GM18909 (cell line): ENCODE results near the gene S100A14.
A peak's percentile ranks its signal among the peaks of the same experiment; 100 is the strongest.

Experiments
- ATAC-seq: cut with Tn5 transposase; IDR thresholded peaks from one replicate; pipeline ENCODE4 v1.9.1; 2021; ENCODE audit warnings: mild to moderate bottlenecking; ENCODE audit not compliant: unreplicated experiment, poor library complexity

S100A14 gene

GRCh38 chr1:153619171-153619570, 3.0 kb upstream of the S100A14 start:
- ATAC-seq = no peak

GRCh38 chr1:153617663-153618062, 1.5 kb upstream of the S100A14 start:
- ATAC-seq = peak; percentile 72

GRCh38 chr1:153616917-153617311, 789 bp upstream of the S100A14 start:
- ATAC-seq = no peak

GRCh38 chr1:153615406-153615805, 719 bp downstream of the S100A14 start:
- no peak for ATAC-seq

GRCh38 chr1:153614906-153615305, 1.2 kb downstream of the S100A14 start:
- ATAC-seq = no peak

DNA sequence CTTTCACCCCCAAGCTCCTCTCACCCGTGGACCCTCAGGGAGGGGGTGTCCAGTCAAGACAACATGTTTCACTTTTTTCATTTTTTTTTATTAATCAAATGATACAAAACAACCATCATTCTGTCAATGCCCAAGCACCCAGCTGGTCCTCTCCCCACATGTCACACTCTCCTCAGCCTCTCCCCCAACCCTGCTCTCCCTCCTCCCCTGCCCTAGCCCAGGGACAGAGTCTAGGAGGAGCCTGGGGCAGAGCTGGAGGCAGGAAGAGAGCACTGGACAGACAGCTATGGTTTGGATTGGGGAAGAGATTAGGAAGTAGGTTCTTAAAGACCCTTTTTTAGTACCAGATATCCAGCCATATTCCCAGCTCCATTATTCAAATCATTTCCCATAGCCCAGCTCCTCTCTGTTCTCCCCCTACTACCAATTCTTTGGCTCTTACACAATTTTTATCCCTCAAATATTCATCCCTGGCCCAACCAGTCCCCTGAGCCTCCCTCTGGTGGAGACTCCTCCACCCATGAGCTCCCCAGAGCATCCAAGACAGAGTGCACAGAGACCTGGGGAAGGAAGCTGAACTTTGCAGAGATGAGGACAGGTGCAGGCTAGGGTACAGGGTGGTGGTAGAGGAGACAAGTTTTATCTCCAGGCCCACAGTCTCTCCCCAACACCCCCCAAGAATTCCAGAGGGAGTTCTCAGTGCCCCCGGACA, 1.8 kb downstream of the S100A14 start:
- ATAC-seq = no peak

- no peak for ATAC-seq
Observed at GRCh38 chr1:153613406-153613805, 2.7 kb downstream of the S100A14 start.

DNA sequence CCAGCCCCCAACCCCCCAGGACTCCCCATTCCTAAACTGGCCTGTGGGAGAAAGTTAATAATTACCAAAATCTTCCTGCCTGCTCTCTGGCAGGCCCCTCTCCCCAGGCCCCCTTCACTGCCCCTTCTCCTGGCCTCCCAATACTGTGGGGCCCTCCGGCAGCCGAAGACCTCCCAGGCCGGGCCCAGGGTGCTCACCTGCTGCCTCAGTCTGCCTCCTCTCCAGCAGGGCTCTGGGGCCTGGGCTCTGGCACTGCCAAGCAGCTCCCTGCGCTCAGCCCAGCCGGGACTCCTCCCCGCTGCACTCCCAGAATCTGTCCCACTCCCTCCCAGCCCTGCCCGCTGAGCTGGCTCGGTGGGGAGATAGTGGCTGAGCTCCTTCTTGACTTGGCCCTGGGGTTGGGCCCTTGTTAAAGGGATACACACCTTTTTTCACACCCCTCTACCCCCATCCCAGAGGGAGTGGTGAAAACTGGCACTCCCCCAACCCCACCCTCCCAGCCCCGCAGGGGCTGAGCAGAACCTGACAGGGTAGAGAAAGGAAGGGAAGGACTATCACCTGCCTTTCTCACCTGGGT, 3.3 kb downstream of the S100A14 start, which contains the start of gene S100A16:
Gene S100A16, minus strand, starts transcription at position 383 of the 577 bp plus-strand sequence. CDS start 4,986 bp downstream, outside the sequence.
- no peak for ATAC-seq

DNA sequence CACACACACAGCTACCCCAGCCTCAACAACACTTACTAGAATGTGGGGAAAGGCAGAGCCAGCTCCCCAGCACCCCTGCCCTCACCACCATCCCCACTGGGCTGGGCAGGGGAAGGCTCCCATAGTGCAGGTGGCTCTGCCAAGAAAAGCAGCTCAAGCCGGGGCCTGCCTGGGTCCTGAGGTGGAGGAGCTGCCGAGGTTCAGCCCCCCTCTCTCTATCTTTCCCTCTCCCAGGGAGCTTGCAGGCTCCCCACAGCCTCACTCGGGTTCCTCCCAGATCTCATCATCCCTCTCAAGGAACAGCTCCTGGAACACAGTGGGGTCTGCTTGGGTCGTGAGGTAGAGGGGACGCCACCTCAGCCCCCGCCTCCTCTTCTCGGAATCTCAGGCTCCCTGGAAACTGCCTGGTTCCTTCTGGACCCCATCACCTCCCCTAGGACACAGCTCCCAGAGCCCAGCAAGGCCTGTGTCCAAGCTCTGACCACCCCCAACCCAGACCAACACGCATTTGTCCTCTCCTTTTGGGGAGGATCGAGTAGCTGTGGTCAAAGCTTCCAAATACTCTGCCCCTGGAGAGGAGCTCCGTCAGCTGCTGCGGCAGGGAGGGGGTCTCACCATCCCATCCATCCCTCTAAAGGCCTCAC, 3.9 kb downstream of the S100A14 start:
- ATAC-seq = no peak

DNA sequence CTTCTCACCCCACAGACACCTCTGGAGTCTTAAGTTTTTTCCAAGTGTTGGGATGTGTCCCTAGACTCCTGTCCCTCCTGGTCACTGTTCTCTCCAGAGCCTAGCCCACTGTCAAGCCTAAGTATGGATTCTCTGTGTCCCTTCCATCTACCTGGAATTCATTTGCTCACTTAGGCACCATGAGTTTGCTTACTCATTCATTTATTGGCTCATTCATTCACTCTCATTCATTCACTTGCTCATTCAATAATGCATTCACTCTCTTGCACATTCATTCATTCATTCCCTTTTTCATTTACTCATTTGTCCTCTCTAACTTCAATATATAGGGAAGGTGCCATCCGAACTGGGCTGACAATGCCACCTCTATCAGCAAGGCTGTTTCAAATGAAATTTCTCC, 4.8 kb downstream of the S100A14 start:
- no peak for ATAC-seq

- no peak for ATAC-seq
Observed at GRCh38 chr1:153610811-153611301, 5.3 kb downstream of the S100A14 start.

DNA sequence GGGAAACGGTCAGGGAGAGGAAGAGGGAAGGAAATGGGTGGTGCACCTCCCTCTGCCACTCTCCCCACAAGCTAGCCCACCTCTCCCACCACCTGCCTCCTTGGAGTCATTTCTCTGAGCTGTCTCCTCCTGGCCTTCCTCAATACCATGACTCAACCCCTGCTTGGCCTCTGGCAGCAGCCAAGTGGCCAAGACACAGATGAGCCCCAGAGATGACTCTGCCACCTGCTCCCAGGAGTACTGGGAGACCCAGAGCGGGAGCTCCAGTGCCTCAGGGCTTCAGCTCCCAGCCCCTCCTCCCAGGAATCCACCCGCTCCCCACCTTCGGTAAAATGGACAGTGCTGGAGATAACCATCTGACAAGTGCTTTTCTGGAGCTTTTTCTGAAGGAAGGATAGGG, 5.8 kb downstream of the S100A14 start:
- ATAC-seq = no peak

DNA sequence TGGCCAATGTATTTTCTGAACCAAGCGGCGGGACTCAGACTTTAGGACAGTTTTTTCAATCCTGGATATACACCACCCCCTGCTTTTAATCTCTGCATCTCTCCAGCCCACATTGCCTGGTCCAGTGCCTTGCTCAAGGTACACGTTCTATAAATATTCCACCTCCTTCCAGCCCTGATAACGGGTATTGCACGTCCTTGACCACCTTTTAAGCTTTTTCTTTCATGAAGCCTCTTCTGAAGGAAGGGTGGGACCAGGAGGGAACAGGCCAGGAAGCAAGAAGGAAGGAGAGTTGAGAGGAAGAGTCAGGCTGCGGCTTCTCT, 6.6 kb downstream of the S100A14 start:
- ATAC-seq = no peak

- no peak for ATAC-seq
Observed at GRCh38 chr1:153608742-153609584, 7.2 kb downstream of the S100A14 start.

DNA sequence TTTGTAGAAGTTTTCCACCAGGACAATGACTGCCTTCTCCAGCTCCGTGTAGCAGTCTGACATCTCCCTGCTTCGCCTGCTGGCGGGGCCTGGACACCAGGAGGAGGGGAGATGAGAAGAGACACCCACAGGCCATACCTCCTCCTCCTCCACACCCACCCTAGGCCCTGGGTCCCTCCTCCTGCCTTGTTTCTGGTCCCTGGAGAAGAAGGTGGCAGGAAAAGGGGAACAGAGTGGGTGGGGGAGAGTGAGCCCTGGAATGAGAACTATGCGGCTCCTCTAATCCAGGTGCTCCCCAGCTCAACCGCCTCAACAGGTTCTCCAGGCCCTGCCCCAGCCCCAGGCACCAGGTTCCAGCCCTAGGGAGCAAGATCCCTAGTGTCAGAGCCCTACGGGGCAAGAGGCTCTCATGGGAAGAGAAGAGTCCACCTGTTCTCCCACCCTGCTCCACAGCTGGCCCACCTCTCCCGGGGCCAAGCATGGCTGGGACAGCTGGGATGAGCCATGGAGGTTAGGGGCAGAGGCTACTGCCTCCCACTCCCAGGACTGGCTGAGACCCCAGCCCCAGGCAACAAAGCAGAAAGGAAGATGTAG, 7.9 kb downstream of the S100A14 start:
- ATAC-seq = no peak

- no peak for ATAC-seq
Observed at GRCh38 chr1:153607381-153607780, 8.7 kb downstream of the S100A14 start.

GRCh38 chr1:153606194-153606593, 9.9 kb downstream of the S100A14 start:
- ATAC-seq = no peak

- ATAC-seq = no peak
Observed at GRCh38 chr1:153602749-153603148, 13.4 kb downstream of the S100A14 start.

GRCh38 chr1:153599847-153600246, 16.3 kb downstream of the S100A14 start:
- ATAC-seq = no peak
